Measurements from ENCODE around the gene ZNF768.
"Not testable (repeated sequence)": the region's sequence is repeated elsewhere in the genome, so short reads cannot be mapped to it uniquely, and the experiment has no call there.

Gene ZNF768

DNA sequence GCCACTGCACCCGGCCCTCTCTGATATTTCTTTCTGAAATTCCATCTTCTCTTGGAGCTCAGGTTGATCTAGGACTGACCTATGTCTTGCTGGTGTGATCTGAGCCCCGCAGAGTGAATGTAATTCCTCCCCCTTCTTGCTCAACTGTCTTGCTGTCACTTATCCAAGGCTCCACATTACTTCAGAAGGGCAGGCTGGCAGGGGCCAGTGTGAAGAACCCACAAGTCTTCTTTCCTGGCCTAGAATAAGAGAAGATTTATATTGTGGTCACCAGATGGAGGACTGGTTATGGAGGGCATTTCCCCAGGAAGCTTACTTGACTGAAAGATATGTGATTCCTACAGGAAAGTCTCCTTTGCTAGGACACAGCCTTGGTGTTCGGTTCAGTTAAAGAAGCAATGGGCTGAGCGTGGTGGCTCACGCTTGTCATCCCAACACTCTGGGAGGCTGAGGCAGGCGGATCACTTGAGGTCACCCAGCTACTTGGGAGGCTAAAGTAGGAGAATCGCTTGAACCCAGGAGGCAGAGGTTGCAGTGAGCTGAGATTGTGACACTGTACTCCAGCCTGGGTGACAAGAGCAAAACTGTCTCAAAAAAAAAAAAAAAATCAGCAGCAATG, 40.4 kb downstream of the ZNF768 start:
- no peak overlapping the region for H3K4me3 ChIP-seq (ENCODE audit: low read depth, low read length)
- no peak for DNase-seq (ENCODE audit: low read depth)
- TF ChIP-seq, protein P1, sequence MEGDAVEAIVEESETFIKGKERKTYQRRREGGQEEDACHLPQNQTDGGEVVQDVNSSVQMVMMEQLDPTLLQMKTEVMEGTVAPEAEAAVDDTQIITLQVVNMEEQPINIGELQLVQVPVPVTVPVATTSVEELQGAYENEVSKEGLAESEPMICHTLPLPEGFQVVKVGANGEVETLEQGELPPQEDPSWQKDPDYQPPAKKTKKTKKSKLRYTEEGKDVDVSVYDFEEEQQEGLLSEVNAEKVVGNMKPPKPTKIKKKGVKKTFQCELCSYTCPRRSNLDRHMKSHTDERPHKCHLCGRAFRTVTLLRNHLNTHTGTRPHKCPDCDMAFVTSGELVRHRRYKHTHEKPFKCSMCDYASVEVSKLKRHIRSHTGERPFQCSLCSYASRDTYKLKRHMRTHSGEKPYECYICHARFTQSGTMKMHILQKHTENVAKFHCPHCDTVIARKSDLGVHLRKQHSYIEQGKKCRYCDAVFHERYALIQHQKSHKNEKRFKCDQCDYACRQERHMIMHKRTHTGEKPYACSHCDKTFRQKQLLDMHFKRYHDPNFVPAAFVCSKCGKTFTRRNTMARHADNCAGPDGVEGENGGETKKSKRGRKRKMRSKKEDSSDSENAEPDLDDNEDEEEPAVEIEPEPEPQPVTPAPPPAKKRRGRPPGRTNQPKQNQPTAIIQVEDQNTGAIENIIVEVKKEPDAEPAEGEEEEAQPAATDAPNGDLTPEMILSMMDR (IDR thresholded peaks at IDR 0.05; ENCODE audit: low read depth, low read length, missing control alignments) = no peak

DNA sequence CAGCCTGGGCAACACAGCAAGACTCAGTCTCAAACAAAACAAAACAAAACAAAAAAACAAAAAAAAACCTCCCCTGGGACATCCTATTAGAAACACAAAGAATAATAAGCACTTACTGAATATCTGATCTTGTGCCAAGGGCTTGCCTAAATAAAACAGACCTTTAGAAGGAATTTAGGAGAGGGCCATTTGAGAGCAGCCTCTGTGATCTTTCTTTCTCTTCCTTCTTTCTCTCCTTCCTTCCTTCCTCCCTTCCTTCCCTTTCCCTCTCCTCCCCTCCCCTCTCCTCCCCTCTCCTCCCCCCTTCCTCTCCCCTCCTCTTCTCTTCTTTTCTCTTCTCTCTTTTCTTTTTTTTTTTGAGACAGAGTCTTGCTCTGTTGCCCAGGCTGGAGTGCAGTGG, 41.5 kb downstream of the ZNF768 start:
- no peak for DNase-seq (ENCODE audit: low read depth)
- TF ChIP-seq, protein P1 (IDR thresholded peaks at IDR 0.05; ENCODE audit: low read depth, low read length, missing control alignments) = no peak
- no peak overlapping the region for H3K4me3 ChIP-seq (ENCODE audit: low read depth, low read length)

DNA sequence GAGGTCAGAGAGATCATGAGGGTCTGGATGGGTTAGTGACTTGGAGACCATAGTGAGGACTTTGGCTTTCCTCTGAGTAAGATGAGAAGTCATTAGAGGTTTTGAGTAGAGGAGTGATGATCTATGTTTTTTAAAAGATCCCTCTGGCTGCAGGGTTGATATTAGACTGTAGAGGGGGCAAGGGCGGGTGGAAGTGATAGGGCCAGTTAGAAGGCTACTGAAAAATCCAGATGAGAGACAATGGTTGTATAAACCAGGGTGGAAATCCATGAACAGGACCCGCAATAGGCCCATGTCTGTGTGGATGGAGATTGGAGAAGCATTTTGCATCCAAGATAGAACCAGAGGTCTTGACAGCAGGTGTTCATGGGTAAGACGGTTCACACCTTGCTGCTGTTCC, 44.0 kb downstream of the ZNF768 start:
- H3K4me3 ChIP-seq (ENCODE audit: low read depth, low read length) = no peak overlapping the region
- no peak for DNase-seq (ENCODE audit: low read depth)
- TF ChIP-seq, protein P1 (IDR thresholded peaks at IDR 0.05; ENCODE audit: low read depth, low read length, missing control alignments) = peak; percentile 19

DNA sequence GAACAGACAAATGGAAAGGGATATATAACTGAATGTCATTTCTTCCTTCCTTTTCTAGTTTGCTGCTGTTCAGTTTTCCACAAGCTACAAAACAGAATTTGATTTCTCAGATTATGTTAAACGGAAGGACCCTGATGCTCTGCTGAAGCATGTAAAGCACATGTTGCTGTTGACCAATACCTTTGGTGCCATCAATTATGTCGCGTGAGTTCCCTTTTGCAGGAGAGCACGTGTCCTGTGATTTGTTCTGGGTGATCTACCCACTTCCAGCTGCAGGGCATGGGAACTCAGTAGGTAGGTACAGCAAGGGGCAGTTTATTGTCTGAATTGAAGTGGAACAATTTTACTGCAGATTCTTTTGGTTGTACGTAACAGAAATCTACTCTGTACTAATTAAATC, 45.0 kb downstream of the ZNF768 start:
- no peak for DNase-seq (ENCODE audit: low read depth)
- TF ChIP-seq, protein P1 (IDR thresholded peaks at IDR 0.05; ENCODE audit: low read depth, low read length, missing control alignments) = no peak
- no peak overlapping the region for H3K4me3 ChIP-seq (ENCODE audit: low read depth, low read length)

DNA sequence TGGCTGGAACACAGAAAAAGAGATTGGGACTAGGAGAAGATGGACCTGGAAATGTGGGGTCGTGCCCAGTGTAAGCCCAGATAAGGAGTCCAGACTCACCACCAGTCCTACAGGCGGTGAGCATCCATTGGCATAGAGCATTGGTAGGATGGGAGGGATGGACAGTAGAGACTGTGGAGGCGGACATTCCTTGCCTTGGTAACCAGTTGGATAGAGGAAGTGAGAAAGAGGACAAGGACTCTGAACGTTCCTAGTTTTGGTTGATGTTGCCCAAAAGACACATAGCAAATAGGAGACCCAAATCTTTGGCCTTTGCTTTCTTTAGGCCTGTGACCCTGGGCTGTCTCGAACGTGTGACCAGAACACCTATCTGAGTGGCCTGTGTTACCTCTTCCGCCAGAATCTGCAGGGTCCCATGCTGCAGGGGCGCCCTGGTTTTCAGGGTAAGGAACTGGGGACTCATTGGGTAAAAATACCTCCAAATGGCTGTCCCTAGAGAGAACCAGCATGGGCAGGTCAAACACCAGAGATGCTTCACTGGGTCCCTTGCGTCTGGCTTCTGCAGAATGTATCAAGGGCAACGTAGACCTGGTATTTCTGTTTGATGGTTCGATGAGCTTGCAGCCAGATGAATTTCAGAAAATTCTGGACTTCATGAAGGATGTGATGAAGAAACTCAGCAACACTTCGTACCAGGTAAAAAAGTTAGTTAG, 47.4 kb downstream of the ZNF768 start:
- no peak for DNase-seq (ENCODE audit: low read depth)
- TF ChIP-seq, protein P1 (IDR thresholded peaks at IDR 0.05; ENCODE audit: low read depth, low read length, missing control alignments) = no peak
- no peak overlapping the region for H3K4me3 ChIP-seq (ENCODE audit: low read depth, low read length)

DNA sequence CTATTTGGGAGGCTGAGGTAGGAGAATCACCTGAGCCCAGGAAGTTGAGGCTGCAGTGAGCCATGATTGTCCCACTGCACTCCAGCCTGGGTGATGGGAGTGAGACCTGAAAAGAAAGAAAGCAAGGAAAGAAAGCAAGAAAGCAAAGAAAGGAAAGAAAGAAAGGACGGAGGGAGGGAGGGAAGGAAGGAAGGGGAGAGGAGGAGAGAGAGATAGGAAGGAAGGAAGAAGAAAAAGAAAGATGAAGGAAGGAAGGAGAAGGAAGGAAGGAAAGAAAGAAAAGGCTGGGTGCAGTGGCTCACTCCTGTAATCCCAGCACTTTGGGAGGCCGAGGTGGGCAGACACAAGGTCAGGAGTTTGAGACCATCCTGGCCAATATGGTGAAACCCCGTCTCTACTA, 48.6 kb downstream of the ZNF768 start:
- not testable (repeated sequence) for H3K4me3 ChIP-seq (ENCODE audit: low read depth, low read length); DNase-seq (ENCODE audit: low read depth)

DNA sequence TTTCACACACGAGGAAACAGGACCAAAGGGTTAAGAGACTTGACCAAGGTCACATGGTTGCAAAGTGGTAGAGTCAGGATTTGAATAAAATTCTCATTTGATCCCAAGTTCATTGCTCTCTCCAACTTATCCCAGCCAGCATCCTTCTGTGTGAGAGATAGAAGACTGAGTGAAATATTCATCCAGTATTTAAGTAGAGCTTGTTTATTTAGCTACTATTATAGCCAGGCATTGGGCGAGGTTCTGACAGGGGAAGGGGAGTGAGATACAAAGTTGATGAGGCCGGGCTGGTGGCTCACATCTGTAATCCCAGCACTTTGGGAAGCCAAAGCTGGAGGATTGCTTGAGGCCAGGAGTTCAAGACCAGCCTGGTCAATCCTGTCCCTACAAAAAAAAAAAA, 49.4 kb downstream of the ZNF768 start:
- no peak for DNase-seq (ENCODE audit: low read depth)
- TF ChIP-seq, protein P1 (IDR thresholded peaks at IDR 0.05; ENCODE audit: low read depth, low read length, missing control alignments) = no peak
- H3K4me3 ChIP-seq (ENCODE audit: low read depth, low read length) = no peak overlapping the region

Measured in GM12864 (cell line).